ENCODE data around the gene RIPPLY3.

DNA sequence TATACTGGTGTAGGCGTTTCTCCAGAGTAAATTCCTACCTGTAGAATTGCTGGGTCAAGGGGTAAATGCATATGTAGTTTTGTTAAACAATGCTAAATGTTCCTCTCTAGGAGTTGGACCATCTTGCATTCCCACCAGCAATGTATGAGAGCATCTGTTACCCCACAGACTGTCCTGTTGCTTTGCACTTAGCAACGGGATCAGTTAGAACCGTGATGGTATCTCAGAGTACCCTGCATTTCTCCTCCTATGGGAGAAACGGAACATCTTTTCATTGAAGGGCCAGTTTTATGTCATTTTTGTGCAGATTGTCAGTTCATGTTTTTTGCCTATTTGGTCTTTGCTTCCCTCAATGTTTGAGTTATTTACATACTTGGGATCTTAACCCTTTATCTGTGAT is 18.0 kb upstream of the RIPPLY3 start:
- TF ChIP-seq, protein P1, sequence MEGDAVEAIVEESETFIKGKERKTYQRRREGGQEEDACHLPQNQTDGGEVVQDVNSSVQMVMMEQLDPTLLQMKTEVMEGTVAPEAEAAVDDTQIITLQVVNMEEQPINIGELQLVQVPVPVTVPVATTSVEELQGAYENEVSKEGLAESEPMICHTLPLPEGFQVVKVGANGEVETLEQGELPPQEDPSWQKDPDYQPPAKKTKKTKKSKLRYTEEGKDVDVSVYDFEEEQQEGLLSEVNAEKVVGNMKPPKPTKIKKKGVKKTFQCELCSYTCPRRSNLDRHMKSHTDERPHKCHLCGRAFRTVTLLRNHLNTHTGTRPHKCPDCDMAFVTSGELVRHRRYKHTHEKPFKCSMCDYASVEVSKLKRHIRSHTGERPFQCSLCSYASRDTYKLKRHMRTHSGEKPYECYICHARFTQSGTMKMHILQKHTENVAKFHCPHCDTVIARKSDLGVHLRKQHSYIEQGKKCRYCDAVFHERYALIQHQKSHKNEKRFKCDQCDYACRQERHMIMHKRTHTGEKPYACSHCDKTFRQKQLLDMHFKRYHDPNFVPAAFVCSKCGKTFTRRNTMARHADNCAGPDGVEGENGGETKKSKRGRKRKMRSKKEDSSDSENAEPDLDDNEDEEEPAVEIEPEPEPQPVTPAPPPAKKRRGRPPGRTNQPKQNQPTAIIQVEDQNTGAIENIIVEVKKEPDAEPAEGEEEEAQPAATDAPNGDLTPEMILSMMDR (IDR thresholded peaks at IDR 0.05; ENCODE audit: borderline replicate concordance, extremely low read depth, low read length, poor library complexity, severe bottlenecking) = no peak
- no peak for TF ChIP-seq EZH2 (IDR thresholded peaks at IDR 0.05; ENCODE audit: borderline replicate concordance, low read depth, low read length, severe bottlenecking)

Measured in DND-41 (cell line).